ENCODE results near the gene POU3F1.

The POU3F1 gene

DNA sequence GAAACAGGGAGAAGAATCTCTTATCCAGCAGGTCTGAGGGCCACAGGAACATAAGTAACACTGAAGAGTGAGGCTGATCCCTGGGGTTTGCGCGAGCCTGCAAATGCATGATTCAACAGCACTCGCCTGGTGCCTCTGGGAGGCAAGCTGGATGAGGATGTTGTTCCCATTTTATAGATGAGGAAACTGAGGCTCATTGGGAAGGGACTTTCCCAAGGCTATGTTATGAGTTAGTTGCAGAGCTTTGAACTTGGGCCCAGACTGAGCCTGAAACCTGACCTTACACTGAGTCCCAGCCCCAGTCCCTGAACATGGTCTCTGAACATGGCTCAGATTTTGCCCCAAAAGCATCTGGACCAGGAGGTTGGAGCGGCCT, 27.7 kb upstream of the POU3F1 start:
- DNase-seq = no peak

DNA sequence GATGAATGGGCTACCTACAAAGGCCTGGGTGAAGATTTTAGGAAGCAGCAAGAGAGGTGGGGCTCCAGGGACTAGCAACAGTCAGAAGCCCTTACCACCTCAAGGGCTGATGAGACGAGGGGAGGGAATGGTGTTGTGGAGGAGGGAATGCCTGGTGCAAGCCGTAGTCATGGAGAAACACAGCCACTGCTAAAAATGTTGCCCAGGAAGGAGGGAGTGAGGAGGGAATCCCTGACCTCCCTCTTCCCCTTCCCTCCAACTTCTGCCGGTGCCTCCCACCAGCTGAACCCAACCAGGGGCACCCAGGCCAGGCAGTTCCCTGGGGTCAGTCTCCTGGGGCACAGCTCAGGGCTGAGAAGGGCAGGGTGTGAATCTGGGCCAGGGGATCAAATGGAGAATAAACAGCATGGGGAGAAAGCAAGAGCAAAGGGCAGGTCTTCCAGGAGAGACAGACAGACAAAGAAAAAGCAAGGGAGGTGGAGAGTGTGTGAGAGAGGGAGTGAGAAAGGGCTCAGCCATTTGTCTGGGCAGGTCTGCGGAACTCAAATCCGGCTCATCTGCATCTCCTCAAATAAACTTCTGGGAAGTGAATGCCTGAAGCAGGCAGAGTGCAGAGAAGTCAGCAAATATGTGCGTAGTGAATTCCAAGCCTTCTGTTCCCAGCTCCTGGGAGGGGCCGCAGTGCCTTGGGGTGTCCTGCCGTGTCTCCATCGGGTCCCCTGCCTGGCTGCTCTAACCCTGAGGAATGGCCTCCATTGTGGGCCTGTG, 27.1 kb upstream of the POU3F1 start:
- DNase-seq = no peak

DNA sequence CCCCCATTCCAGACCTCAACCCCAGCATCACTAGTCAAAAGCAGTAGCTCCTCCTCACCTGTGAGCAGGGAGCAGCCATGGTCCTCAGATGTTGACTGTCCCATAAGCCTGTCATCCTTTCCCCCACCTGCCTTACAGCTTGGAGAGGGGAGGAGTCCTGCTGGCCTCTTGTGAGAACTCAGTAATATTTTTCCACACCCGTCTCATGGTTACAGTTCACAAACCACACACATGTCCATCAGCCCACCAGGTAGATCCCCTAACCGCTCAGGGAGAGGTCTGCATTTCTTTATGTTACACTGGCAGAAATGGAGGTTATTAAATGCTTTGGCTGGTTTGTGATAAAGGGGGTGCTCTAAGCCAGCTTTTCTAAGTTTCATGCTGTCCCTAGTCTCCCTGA, 26.3 kb upstream of the POU3F1 start:
- DNase-seq = no peak

DNA sequence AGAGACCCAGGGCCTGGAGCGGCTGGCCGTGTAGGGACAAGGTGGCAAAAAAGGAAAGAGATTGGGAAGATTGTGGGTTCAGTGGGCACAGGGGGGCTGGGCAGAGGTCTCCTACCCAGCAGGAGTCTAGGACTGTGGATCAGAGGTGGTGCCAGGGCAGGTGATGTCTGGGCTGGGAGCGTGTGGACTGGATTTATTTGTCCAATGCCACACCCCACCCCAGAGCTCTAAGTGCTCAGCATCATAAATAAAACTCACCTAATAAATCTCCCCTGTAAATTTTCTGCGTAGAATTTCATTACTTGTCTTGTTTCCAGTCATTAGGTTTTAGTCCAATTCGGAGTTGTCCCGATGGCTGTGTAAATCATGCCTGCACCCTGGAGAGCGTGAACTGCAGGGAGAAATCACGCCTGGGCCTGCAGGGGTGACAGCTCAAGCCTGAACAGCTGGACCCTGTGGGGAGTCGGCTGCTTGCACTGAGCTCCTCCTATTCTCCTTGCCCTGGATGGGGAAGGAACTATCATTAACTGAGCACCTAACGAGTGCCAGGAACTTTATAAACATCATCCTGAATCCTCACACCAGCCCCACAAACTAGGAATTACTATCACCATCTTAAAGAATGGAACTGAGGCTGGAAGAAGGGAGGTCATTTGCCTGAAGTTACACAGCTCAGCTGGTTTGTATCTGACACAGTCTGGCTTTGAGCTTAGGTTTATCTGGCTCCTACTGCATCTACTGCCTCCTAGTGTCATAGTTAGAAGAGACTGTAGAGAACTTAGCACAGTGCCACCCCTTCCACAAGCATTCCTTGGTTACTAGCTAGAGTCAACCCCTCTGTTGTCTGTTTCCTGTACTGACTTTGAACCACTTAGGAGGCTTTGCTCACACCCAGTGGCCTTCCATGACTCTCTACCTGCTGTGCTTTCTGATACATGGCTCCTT, 25.0 kb upstream of the POU3F1 start:
- no peak for DNase-seq

DNA sequence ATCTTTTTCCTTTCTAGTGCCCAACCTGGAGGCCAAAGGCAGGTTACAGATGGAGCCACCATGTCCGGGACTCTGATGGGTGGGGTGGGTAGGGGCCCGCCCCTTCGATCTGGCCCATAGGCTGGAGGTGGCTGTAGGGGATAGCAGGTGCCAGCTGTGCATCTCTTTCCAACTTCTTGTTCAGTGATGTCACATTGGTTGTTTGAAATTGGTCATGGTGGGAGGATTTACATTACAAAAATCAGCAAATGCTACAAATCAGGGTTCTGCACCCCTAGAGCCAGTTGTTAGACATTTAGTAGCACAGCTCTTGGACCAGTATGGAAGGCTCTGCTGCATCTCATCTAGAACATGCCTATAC, 22.4 kb upstream of the POU3F1 start:
- DNase-seq = no peak

DNA sequence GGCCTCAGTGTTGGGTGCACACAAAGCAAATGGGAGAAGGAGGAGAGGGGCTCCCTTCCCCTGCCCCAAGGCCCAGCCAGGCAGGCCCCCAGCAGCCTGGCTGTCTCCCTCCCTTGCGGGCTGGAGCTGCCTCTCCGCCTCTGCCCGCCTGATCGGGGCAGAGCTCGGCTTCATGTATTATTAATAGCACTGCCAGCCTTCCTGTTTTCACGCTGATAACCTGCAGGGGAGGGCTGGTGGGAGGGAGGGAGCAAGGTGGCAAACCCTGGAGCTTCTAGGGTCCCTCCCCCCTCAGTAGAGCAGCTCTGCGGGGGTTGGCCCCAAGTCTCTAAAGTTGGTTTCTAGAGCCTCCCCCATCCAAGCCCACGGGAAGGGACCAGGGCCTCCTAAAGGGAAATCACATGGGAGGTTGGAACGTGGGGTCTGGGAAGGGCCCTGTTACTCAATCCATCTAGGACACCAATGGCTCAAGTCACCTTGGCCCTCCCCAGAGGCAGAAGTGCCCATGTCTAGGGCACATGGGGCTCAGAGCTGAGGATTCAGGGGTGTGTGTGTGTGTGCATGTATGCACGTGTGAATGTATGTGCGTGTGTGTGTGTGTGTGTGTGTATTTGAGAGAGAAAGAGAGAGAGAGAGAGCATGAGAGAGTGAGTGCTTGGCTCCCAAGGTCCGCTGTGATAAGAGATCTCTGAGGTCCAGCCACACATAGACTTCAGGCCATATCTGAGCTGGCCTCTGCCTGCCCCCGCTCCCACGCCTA, 21.8 kb upstream of the POU3F1 start:
- no peak for DNase-seq

DNA sequence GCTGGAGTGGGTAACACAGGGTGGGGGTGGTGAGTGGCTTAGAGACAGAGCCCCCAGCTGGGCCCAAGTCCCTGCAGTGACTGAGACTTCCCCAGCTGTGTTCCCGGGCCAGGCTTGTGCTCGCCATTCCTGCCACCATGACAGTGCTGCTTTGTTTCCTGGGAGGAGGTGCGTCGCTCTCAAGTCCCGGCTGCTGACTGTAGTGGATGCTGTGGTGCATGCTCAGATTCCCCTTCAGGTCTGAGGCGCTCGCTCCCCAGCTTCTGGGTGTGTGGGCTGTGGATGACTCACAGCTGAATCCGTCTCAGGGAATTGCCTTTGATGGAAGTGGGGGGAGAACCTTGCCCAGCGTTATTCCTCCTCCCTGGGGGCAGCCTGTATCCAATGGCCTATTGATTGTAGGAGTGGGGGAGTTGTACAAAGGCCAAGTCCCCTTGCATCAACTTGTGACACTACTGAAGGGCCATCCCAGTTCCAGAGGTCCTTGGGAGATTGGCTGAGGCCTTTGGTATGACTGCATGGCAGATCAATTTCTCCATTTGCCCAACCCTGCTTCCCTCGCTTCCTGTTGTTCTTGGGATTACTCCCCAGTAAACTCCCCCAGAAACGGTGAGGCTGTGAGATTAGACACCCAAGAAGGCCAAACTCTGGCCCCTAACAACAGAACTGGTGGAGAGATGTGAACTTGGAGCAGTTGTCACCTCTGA, 17.8 kb upstream of the POU3F1 start:
- peak in 24 of 56 donors; percentile 13 to 54 (median 34) for DNase-seq

DNA sequence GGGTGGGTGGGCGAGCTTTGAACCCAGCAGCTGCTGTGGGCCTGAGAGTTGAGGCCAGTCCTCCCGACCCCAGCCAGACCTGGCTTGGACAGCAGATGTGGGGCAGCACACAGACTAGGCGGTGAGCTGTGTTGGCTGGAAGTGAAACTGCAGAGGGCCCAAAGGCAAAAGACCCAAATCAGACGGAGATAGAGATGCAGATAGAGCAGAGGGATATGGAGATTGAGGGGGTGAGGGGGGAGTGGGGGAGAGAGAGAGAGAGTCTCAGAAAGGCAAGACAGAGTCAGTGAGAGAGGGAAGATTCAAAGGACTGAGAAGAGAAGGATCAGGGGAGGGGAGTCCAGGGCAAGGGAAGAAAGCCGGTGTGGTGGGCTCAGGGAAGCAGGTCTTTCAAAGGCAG, 17.0 kb upstream of the POU3F1 start:
- DNase-seq = no peak

DNA sequence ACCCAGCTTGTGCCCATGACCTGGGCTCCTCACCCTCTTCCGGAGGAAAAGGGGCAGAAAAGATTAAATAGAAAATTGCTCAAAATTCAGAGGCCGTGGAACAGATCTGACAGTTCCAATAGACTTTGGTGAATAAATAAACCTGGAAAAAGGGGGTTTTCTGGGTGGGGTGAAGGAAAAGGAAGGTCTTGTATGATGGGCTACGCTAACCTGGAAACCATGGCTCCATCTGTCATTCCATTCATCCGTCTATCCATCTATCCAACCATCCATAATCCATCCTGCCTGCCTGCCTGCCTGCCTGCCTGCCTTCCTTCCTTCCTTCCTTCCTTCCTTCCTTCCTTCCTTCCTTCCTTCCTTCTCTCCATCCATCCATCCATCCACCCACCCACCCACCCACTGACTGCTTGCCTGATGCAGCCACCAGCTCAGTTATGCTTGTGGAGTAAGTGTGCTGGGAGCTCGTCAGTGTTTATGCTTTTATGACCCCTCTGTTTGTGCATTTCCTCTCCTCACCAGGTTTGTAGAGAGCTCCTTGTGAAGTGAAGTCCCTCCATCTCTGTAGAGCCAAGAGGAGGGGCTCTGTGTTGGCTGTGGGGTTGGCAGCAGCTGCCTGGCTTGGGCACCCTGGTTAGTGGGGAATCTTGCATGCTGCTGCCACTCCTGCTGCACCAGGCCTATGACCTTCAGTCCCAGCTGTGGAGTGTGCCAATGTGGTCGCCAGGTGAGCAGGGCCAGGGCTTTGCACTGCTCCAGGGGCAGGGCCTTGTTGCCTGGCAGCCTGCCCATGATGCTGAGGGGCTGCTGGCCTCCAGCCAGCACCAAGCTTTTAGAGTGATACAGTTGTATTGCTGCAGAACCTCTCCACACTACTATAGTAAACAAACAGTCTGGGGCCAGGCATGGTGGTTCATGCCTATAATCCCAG, 16.0 kb upstream of the POU3F1 start:
- peak in 1 of 56 donors; percentile 23 for DNase-seq

DNA sequence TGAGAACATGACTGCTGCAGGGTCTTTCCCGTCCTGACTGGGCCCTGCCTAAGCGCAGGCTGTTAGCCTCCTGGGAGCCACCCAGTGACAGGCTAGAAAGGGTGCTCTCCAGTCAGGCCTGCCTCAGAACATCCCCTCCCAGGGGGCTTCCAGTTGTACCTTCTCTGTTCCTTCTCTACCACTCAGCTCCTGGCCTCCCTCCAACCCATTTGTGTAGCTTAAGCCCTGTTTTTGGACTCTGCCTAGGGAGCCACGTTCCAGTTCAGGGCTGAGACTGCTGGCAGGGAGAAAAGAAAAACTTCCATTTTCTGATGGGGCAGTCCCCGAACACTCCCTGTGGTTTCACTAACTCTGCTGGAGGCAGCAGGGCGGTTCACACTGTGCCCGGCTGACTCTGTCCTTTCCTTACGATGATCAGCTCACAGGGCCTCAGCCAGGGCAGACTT, 15.3 kb upstream of the POU3F1 start:
- no peak for DNase-seq

DNA sequence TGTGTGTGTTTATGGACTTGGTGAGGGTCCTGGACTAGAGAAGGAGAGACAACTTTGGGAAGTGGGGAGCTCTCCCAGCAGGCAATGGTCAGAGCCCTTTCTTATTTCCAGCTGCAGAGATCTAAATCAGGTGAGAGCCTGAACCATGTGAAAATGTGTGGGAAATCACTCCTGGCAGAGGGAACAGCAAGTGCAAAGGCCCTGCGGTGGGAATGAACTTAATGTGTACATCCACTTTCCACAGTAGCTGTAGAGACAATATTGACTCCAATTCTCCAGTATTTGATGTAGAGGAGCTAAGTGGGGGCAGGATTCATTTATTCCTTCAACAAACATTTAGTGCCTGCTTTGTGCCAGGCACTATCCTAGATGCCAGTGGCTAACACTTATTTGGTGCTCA, 14.7 kb upstream of the POU3F1 start:
- no peak for DNase-seq

DNA sequence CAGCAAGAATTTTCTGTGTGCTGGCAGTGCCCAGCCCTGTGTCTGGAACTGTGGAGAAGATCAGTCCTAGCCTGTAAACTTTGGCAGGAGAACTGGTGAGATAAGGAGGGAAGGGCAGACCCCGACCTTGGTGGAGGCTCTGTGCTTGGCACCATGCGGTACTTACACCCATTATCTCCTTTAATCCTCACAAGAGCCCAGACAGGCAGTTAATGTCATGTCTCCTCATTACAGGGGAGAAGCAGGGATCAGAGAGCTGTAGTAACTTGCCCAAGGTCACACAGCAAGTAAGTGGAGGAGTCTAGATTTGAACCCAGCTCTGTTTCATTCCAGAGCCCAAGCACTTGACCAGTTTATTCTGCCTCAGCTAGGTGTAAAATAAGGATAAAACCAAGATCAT, 13.9 kb upstream of the POU3F1 start:
- no peak for DNase-seq

DNA sequence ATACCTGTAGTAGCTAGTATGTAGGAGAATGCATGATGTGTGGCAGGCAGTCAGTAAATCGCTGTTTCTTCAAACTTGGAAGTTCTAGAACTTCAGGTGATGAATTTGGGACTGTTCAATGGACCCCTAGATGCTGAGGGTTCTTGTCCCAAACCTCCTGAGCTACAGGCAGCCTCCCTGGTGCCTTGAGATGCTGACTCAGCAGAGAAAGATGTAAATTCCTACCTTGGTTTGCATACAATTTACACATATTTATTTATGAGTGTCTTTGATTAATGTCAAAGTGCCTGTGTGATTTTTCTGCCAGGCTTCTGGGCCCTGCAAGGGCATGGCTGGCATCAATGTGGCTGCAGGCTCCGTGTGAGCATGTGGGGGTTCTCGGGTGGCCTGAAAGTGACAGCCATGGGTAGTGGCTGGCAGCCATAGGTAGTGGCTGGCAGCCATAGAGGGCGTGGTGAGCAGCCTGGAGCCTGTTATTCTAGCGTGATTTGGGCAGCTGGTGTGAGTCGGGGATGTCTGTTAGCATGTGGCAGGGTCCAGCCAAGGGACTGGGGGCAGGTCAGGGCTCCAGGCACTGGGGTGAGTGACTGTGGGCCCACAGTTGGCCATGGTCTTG, 13.2 kb upstream of the POU3F1 start:
- DNase-seq = peak in 1 of 56 donors; percentile 16

DNA sequence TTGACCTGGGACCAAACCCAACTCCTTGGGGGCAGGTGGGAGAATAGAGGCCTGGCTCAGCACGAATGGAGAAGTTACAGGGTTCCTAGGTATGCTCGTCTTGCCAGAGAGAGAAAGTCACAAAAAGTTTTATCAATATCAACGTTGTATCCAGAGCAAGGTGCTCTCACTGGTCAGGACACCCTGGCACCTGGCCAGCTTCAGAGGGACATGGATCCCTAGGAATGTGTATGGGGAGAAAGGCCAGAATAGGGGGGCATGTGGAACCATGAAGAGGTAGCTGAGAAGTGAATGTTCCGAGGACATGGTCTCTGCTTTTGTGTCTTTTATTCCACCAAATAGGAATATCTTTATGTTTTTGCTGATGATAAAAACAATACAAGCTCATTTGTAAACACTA, 9.4 kb upstream of the POU3F1 start:
- no peak for DNase-seq

DNA sequence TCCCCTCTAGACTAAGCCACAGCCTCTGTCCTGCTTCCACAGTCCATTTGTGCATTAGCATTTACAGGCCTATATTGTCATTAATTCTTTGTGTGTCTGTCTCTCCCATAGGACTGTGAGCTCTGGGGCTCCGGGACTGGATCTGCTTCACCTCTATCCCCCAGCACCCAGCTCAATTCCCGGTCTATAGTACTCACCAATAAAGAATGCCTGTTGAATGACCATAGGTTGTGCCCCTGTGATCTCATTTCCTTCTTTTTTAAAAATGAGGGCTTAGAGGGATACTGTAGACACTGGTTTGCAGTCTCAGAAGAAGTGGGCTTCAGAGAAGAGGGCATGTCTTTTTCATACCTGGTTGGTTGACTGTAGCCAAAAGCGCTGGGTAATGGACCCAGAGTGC, 8.8 kb upstream of the POU3F1 start:
- DNase-seq = no peak

DNA sequence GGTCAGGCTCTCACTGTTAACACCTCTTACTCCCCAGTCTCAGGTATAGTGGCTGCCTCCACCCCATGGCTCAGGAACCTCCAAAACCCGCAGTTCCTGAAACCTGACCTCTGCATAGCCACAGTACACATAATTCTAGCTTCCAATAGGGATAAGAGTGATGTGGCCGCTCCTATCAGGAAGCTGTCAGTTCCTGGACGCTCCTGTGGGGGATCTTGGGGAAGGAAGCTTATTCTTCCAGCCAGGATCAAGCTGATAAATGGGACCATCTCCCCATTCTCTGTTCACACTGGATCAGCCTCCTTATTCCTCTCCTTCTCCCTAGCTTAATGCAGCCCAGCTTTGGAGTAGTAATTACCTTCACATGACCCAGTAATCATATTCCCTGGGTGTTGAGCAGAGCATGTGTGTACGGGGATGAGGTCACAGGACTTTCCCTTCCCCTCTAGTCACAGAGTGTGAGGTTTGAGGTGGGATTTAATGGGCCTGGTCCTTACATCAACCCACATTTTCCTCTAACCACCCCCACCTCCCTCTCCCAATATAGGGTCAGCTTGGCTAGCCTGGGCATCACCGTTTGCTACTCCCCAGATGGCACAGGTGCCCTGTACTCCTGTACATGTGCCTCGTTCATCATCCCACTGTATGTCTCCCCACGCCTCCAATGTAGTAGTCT, 7.0 kb upstream of the POU3F1 start:
- no peak for DNase-seq

DNA sequence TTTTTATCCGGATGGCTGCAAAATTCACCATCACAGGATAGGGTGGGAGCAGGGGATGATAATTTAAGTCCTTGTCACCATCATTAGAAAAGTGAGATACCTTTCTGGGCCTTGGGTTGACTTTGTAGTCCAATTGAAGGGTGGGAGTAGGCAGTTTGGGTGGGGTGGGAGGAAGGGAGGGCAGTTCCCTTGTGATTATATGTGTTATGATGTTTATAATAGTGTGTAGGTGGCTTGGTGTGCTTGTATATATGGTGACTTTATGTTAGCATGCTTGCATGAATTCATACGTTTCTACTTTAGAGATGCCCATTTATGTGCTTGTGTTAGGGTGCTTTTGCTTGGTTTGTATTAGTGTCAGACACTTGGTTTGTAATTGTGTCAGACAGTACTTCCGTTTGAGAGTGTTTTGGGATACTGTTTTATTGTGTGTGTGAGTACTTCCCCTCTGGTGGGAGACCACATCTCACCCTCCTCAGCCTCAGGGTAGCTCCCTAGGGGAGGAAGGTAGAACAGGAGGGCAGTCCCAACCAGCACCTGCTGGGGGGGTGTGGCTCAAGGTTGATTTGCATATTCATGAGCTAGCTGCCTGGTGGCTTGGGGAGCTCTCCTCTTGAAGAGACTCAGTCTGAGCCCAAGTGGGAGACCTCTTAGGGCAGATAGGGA, 6.3 kb upstream of the POU3F1 start:
- DNase-seq = no peak

DNA sequence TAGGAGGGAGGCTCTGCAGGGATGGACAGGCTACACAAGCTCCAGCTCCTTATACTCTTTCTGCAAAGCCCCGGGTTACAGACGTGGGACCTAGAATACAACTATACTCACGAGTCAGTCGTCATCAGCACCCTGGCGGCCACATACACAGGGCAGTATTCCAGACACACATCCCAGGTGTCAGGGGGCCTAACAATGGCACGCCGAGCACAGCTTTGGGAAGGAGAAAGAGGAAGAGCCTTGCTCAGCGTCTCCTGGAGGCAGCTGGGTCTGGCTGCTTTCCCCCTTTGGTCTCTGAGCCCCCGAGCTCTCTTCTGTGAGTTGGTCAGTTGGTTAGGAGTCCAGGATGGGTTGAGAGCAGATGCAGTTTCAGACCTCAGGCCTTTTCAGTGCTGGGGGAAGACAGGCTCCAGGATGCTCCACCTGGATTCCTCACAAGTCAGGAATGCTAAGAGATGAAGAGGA, 4.5 kb upstream of the POU3F1 start:
- no peak for DNase-seq

Data from amygdala (tissue), 56 donors.